Measurements from ENCODE around the gene ZBTB21. TPM values are rescaled to one million over a fixed set of nuclear protein-coding genes. Genes with fewer than 3 reads are reported as not detected.
"Not testable (repeated sequence)": the region's sequence is repeated elsewhere in the genome, so short reads cannot be mapped to it uniquely, and the experiment has no call there.

ZBTB21 gene
- total RNA-seq, 1 donor from 2014 or later = 25.3 TPM

GRCh38 chr21:41995577-41995976 is 14.6 kb downstream of the ZBTB21 start:
- Histone ChIP-seq H3K4me3 (no peak overlapping the region), H4K20me1 (ENCODE audit: low read depth) (no peaks in the 10 kb centered on the region), H2AFZ (replicated peaks) (no peak overlapping the region), H3F3A (ENCODE audit: low read depth) (no peaks in the 10 kb centered on the region), H3K9ac (no peak overlapping the region), H3K79me2 (ENCODE audit: low read depth) (peaks cover 10% of the 10 kb centered on the region), H3K27ac (no peak overlapping the region), H3K4me1 (no peaks in the 10 kb centered on the region), H3K4me2 (no peak overlapping the region), H3K27me3 (no peaks in the 10 kb centered on the region), H3K36me3 (peaks cover 2% of the 10 kb centered on the region), H3K9me3 (ENCODE audit: low read depth) (no peaks in the 10 kb centered on the region)
- TF ChIP-seq EZH2phosphoT487 (IDR thresholded peaks at IDR 0.05) = no peak
- Mint-ChIP-seq H3K27me3 (ENCODE audit: insufficient read depth, low read depth) (no peaks in the 10 kb centered on the region), H3K4me1 (no peaks in the 10 kb centered on the region), H3K27ac (no peak overlapping the region), H3K4me3 (no peak overlapping the region), H3K36me3 (peaks cover 69% of the 10 kb centered on the region), H3K9me3 (peaks cover 29% of the 10 kb centered on the region)
- no peak for DNase-seq (ENCODE audit: low spot score)

- H3K9ac ChIP-seq; H3K27ac ChIP-seq; H3K4me3 ChIP-seq; H3K4me1 ChIP-seq; H3K27ac Mint-ChIP-seq; H3K27me3 ChIP-seq; H3K4me1 Mint-ChIP-seq; H4K20me1 ChIP-seq (ENCODE audit: low read depth); H3K4me3 Mint-ChIP-seq; H3K9me3 ChIP-seq (ENCODE audit: low read depth); H3F3A ChIP-seq (ENCODE audit: low read depth); H3K79me2 ChIP-seq (ENCODE audit: low read depth); H3K27me3 Mint-ChIP-seq (ENCODE audit: insufficient read depth, low read depth); DNase-seq (ENCODE audit: low spot score); H2AFZ ChIP-seq (replicated peaks); H3K36me3 ChIP-seq; H3K4me2 ChIP-seq: not testable (repeated sequence)
- Mint-ChIP-seq H3K36me3 (peaks cover 65% of the 10 kb centered on the region), H3K9me3 (peaks cover 29% of the 10 kb centered on the region)
Observed at GRCh38 chr21:41994613-41995012, 15.5 kb downstream of the ZBTB21 start.

- Histone ChIP-seq H2AFZ (replicated peaks) (no peak overlapping the region), H3K4me3 (no peak overlapping the region), H3K27me3 (no peaks in the 10 kb centered on the region), H3K27ac (no peak overlapping the region), H3K4me1 (no peaks in the 10 kb centered on the region), H3K9ac (no peak overlapping the region), H3K4me2 (no peak overlapping the region), H3K9me3 (ENCODE audit: low read depth) (no peaks in the 10 kb centered on the region), H4K20me1 (ENCODE audit: low read depth) (no peaks in the 10 kb centered on the region), H3K36me3 (no peaks in the 10 kb centered on the region), H3F3A (ENCODE audit: low read depth) (no peaks in the 10 kb centered on the region), H3K79me2 (ENCODE audit: low read depth) (no peaks in the 10 kb centered on the region)
- Mint-ChIP-seq H3K4me3 (no peak overlapping the region), H3K27me3 (ENCODE audit: insufficient read depth, low read depth) (no peaks in the 10 kb centered on the region), H3K9me3 (peaks cover 27% of the 10 kb centered on the region), H3K36me3 (peaks cover 59% of the 10 kb centered on the region), H3K27ac (no peak overlapping the region), H3K4me1 (no peaks in the 10 kb centered on the region)
- no peak for DNase-seq (ENCODE audit: low spot score)
- TF ChIP-seq EZH2phosphoT487 (IDR thresholded peaks at IDR 0.05) = no peak
- TF ChIP-seq CTCF (IDR thresholded peaks at IDR 0.05) = no peak
- no peak for TF ChIP-seq EZH2 (IDR thresholded peaks at IDR 0.05)
Observed at GRCh38 chr21:41993744-41994143, 16.4 kb downstream of the ZBTB21 start.

DNA sequence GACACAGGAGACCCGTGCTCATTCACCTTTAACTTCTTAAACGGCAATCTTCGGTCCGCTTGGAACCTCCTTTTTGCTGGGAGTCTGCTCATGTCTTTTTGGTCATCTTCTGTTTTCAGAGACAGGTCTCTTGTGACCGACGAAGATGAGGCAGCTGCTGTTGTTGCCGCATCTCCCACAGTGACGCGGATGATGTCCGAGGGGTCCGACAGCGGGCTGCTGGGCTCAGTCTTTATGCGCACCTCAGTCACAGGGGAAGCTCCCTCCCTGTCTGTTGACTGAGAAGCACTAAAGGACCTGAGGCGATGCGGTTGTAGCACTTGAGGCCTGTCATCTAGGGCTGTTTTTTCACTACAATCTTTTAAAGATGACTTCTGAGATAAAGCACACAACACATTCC is 17.6 kb downstream of the ZBTB21 start:
- Mint-ChIP-seq H3K9me3 (peaks cover 20% of the 10 kb centered on the region), H3K4me3 (no peak overlapping the region), H3K4me1 (no peaks in the 10 kb centered on the region), H3K27me3 (ENCODE audit: insufficient read depth, low read depth) (no peaks in the 10 kb centered on the region), H3K27ac (no peak overlapping the region), H3K36me3 (peaks cover 51% of the 10 kb centered on the region)
- no peaks in the 10 kb centered on the region for H3K36me3 ChIP-seq
- no peak overlapping the region for H3K27ac ChIP-seq
- no peaks in the 10 kb centered on the region for H4K20me1 ChIP-seq (ENCODE audit: low read depth)
- no peak overlapping the region for H2AFZ ChIP-seq (replicated peaks)
- H3K79me2 ChIP-seq (ENCODE audit: low read depth) = no peaks in the 10 kb centered on the region
- no peaks in the 10 kb centered on the region for H3K27me3 ChIP-seq
- H3K4me2 ChIP-seq = no peak overlapping the region
- no peaks in the 10 kb centered on the region for H3K9me3 ChIP-seq (ENCODE audit: low read depth)
- H3K4me3 ChIP-seq = no peak overlapping the region
- no peaks in the 10 kb centered on the region for H3K4me1 ChIP-seq
- H3K9ac ChIP-seq = no peak overlapping the region
- DNase-seq (ENCODE audit: low spot score) = no peak
- no peak for TF ChIP-seq EZH2 (IDR thresholded peaks at IDR 0.05)
- TF ChIP-seq CTCF (IDR thresholded peaks at IDR 0.05) = no peak
- TF ChIP-seq EZH2phosphoT487 (IDR thresholded peaks at IDR 0.05) = no peak
- H3F3A ChIP-seq (ENCODE audit: low read depth) = no peaks in the 10 kb centered on the region

Data from neural progenitor cell (in vitro differentiated cells).